HG03460 (cell line): ENCODE data around the gene ANK2.

Experiments used
- ATAC-seq: cut with Tn5 transposase; IDR thresholded peaks from one replicate; pipeline ENCODE4 v1.9.1; 2021; ENCODE audit not compliant: unreplicated experiment

Gene ANK2

GRCh38 chr4:113278324-113278934, 229.0 kb downstream of the ANK2 start:
- peak; percentile 99 for ATAC-seq

- ATAC-seq, result no peak
Observed at GRCh38 chr4:113285501-113285900, 236.0 kb downstream of the ANK2 start.

- ATAC-seq, result no peak
Observed at GRCh38 chr4:113288257-113288656, 238.8 kb downstream of the ANK2 start.

- ATAC-seq, result no peak
Observed at GRCh38 chr4:113288696-113289095, 239.2 kb downstream of the ANK2 start.

GRCh38 chr4:113289766-113290165, 240.3 kb downstream of the ANK2 start:
- no peak for ATAC-seq

GRCh38 chr4:113290666-113291065, 241.2 kb downstream of the ANK2 start:
- no peak for ATAC-seq

- no peak for ATAC-seq
Observed at GRCh38 chr4:113292371-113293042, 243.1 kb downstream of the ANK2 start.

- ATAC-seq, result no peak
Observed at GRCh38 chr4:113293043-113293560, 243.6 kb downstream of the ANK2 start.

- ATAC-seq, result no peak
Observed at GRCh38 chr4:113293674-113294073, 244.2 kb downstream of the ANK2 start.

GRCh38 chr4:113294908-113295307, 245.5 kb downstream of the ANK2 start:
- ATAC-seq, result no peak

- ATAC-seq, result no peak
Observed at GRCh38 chr4:113300471-113300928, 251.0 kb downstream of the ANK2 start.

GRCh38 chr4:113302051-113302450, 252.6 kb downstream of the ANK2 start:
- no peak for ATAC-seq

- no peak for ATAC-seq
Observed at GRCh38 chr4:113303315-113303714, 253.9 kb downstream of the ANK2 start.

GRCh38 chr4:113311047-113311446, 261.6 kb downstream of the ANK2 start:
- no peak for ATAC-seq

- ATAC-seq, result no peak
Observed at GRCh38 chr4:113312529-113312928, 263.1 kb downstream of the ANK2 start.

- no peak for ATAC-seq
Observed at GRCh38 chr4:113314426-113314825, 265.0 kb downstream of the ANK2 start.

- peak; percentile 98 for ATAC-seq
Observed at GRCh38 chr4:113316879-113317278, 267.4 kb downstream of the ANK2 start.

- no peak for ATAC-seq
Observed at GRCh38 chr4:113317523-113317922, 268.1 kb downstream of the ANK2 start.

GRCh38 chr4:113322736-113323135, 273.3 kb downstream of the ANK2 start:
- no peak for ATAC-seq

- ATAC-seq, result no peak
Observed at GRCh38 chr4:113325876-113326615, 276.6 kb downstream of the ANK2 start.

- ATAC-seq, result no peak
Observed at GRCh38 chr4:113327494-113327893, 278.0 kb downstream of the ANK2 start.

- no peak for ATAC-seq
Observed at GRCh38 chr4:113328514-113328913, 279.1 kb downstream of the ANK2 start.
